Liver (tissue), 2 donors: ENCODE results near the gene AKT3.

Experiments used
- REST ChIP-seq: IDR thresholded peaks from 2 replicates; pipeline ENCODE4 v1.6.1; 2016; ENCODE audit warnings: antibody characterized with exemption, mild to moderate bottlenecking
- TF ChIP-seq, protein P1 (sequence below): IDR thresholded peaks from 2 replicates; pipeline ENCODE4 v1.6.1; 2016; ENCODE audit warnings: antibody characterized with exemption
- TF ChIP-seq, protein P2 (sequence below): fragments of 150-350 bp; IDR thresholded peaks from 2 replicates; pipeline ENCODE4 v1.5.1; 2017; ENCODE audit warnings: improper control_type of control experiment, low read depth, low read length; ENCODE audit not compliant: missing input control
- donor health status: healthy.

DNA sequence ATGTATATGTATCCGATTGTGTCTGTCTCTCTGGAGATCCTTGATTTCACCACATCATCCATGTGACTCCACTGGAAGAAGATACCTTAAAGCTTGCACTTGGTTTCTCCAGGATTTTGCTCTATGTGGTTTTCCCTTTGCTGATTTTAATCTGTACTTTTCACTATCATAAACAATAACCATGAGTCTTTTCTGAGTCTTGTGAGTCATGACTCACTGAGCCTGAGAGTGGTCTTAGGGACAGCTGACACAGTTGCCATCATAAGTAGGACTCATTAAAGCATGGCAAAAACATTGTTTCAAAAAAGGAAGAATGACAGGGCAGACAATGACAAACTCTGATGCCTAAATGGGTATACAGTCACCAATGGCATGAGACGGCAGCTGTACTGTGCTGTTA lies 226.2 kb downstream of the AKT3 start:
- TF ChIP-seq, protein P1, sequence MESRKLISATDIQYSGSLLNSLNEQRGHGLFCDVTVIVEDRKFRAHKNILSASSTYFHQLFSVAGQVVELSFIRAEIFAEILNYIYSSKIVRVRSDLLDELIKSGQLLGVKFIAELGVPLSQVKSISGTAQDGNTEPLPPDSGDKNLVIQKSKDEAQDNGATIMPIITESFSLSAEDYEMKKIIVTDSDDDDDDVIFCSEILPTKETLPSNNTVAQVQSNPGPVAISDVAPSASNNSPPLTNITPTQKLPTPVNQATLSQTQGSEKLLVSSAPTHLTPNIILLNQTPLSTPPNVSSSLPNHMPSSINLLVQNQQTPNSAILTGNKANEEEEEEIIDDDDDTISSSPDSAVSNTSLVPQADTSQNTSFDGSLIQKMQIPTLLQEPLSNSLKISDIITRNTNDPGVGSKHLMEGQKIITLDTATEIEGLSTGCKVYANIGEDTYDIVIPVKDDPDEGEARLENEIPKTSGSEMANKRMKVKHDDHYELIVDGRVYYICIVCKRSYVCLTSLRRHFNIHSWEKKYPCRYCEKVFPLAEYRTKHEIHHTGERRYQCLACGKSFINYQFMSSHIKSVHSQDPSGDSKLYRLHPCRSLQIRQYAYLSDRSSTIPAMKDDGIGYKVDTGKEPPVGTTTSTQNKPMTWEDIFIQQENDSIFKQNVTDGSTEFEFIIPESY: no peak
- TF ChIP-seq, protein P2, sequence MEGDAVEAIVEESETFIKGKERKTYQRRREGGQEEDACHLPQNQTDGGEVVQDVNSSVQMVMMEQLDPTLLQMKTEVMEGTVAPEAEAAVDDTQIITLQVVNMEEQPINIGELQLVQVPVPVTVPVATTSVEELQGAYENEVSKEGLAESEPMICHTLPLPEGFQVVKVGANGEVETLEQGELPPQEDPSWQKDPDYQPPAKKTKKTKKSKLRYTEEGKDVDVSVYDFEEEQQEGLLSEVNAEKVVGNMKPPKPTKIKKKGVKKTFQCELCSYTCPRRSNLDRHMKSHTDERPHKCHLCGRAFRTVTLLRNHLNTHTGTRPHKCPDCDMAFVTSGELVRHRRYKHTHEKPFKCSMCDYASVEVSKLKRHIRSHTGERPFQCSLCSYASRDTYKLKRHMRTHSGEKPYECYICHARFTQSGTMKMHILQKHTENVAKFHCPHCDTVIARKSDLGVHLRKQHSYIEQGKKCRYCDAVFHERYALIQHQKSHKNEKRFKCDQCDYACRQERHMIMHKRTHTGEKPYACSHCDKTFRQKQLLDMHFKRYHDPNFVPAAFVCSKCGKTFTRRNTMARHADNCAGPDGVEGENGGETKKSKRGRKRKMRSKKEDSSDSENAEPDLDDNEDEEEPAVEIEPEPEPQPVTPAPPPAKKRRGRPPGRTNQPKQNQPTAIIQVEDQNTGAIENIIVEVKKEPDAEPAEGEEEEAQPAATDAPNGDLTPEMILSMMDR: no peak
- TF ChIP-seq REST: no peak
